GM12878 (cell line): ENCODE results near the gene LDLRAD4. TPM values are rescaled to one million over a fixed set of nuclear protein-coding genes. Genes with fewer than 3 reads are reported as not detected.

Experiments used
- BACH1 ChIP-seq: fragments of 450-650 bp; IDR thresholded peaks from 2 replicates; pipeline ENCODE4 v1.6.1; 2017; ENCODE audit warnings: mild to moderate bottlenecking, borderline replicate concordance
- BHLHE40 ChIP-seq, 2 experiments: fragments of 450-650 bp in 1 of 2; IDR thresholded peaks; 2 replicates each; pipeline ENCODE4 v1.6.1; 2011 to 2017; ENCODE audit warnings: low read depth in 2 of 2, borderline replicate concordance in 1 of 2, improper control_type of control experiment in 1 of 2, low read length in 1 of 2, mild to moderate bottlenecking in 1 of 2
- CBX5 ChIP-seq: sonication (generic); IDR thresholded peaks from 2 replicates; pipeline ENCODE4 v1.6.1; 2016; ENCODE audit warnings: low read depth, moderate library complexity, mild to moderate bottlenecking, inconsistent platforms
- CREB1 ChIP-seq: IDR thresholded peaks from 2 replicates; pipeline ENCODE4 v1.6.1; 2012; ENCODE audit warnings: low read depth, mild to moderate bottlenecking, inconsistent platforms
- DPF2 ChIP-seq: fragments of 450-650 bp; IDR thresholded peaks from 2 replicates; pipeline ENCODE4 v1.6.1; 2017; ENCODE audit warnings: mild to moderate bottlenecking
- EP300 ChIP-seq, 2 experiments: fragments of 150-350 bp in 1 of 2; IDR thresholded peaks; 2 replicates each; pipeline ENCODE4 v1.6.1; 2011 to 2012; ENCODE audit warnings: low read depth in 2 of 2, low read length in 2 of 2, borderline replicate concordance in 1 of 2, improper control_type of control experiment in 1 of 2, inconsistent platforms in 1 of 2; ENCODE audit not compliant: control insufficient read depth in 1 of 2
- MTA3 ChIP-seq: IDR thresholded peaks from 2 replicates; pipeline ENCODE4 v1.6.1; 2012; ENCODE audit warnings: low read length, inconsistent platforms, borderline replicate concordance
- NBN ChIP-seq: fragments of 450-650 bp; IDR thresholded peaks from 2 replicates; pipeline ENCODE4 v1.6.1; 2016
- NR2F1 ChIP-seq: fragments of 450-650 bp; conservative IDR thresholded peaks from 2 replicates; pipeline ENCODE4 v1.6.1; 2017; ENCODE audit warnings: mild to moderate bottlenecking
- PAX5 ChIP-seq: IDR thresholded peaks from 2 replicates; pipeline ENCODE4 v1.6.1; 2011; ENCODE audit warnings: low read depth, low read length, borderline replicate concordance
- RCOR1 ChIP-seq: conservative IDR thresholded peaks from 2 replicates; pipeline ENCODE4 v1.6.1; 2012; ENCODE audit warnings: low read depth, low read length, improper control_type of control experiment
- RELA ChIP-seq: fragments of 450-650 bp; IDR thresholded peaks from 2 replicates; pipeline ENCODE4 v1.8.0; 2014; ENCODE audit warnings: borderline replicate concordance; ENCODE audit not compliant: partially characterized antibody
- RFX5 ChIP-seq: IDR thresholded peaks from 2 replicates; pipeline ENCODE4 v1.6.1; 2011; ENCODE audit warnings: low read depth, low read length, improper control_type of control experiment
- SIN3A ChIP-seq: IDR thresholded peaks from 2 replicates; pipeline ENCODE4 v1.6.1; 2012; ENCODE audit warnings: low read depth, low read length, improper control_type of control experiment
- SMC3 ChIP-seq: IDR thresholded peaks from 2 replicates; pipeline ENCODE4 v1.6.1; 2011; ENCODE audit warnings: low read length, improper control_type of control experiment, borderline replicate concordance
- SREBF1 ChIP-seq: IDR thresholded peaks from 2 replicates; pipeline ENCODE4 v1.6.1; 2012; ENCODE audit warnings: mild to moderate bottlenecking, low read length
- SRF ChIP-seq, 2 experiments: IDR thresholded peaks; 2 replicates each; pipeline ENCODE4 v1.6.1; 2011; ENCODE audit warnings: low read depth in 2 of 2, low read length in 2 of 2, mild to moderate bottlenecking in 1 of 2, moderate library complexity in 1 of 2
- TAF1 ChIP-seq: IDR thresholded peaks from 2 replicates; pipeline ENCODE4 v1.6.1; 2011; ENCODE audit warnings: mild to moderate bottlenecking, low read depth, low read length, borderline replicate concordance
- polyA plus RNA-seq, 11 experiments: library from polyadenylated mRNA; depleted of rRNA in 4 of 11; unstranded in 6 of 11; stranded (reverse) in 5 of 11; fragments of >200 nt; fragmentation: Nextera tagmentation in 4 of 11; fragmentation: Illumina TruSeq in 1 of 11; extraction: Ambion mirVana in 4 of 11; extraction: Trizol in 1 of 11; gene quantifications; 1 replicate in 1 of 11; 2 replicates in 10 of 11; pipeline versions ENCODE4 v1.2.1 to v1.2.3, GENCODE V29; 2011 to 2016; ENCODE audit warnings: inconsistent platforms in 2 of 11, missing spikeins in 2 of 11, low read depth in 1 of 11
- total RNA-seq, 4 experiments: library from RNA; depleted of rRNA in 3 of 4; stranded (reverse); fragments of >200 nt in 3 of 4; fragmentation: Illumina TruSeq in 1 of 4; extraction: Trizol in 1 of 4; gene quantifications; 2 replicates each; pipeline versions ENCODE4 v1.2.1 to v1.2.3, GENCODE V29; 2013 to 2021
- TF ChIP-seq, protein P1 (sequence below): IDR thresholded peaks from 2 replicates; pipeline ENCODE4 v1.6.1; 2011; ENCODE audit warnings: borderline replicate concordance, low read depth, mild to moderate bottlenecking, moderate library complexity, low read length; ENCODE audit not compliant: insufficient read depth, poor library complexity, severe bottlenecking
- TF ChIP-seq, protein P2 (sequence below), 3 experiments: IDR thresholded peaks in 2 of 3; conservative IDR thresholded peaks in 1 of 3; 2 replicates each; pipeline ENCODE4 v1.5.1; 2011; ENCODE audit warnings: low read depth in 3 of 3, low read length in 3 of 3, mild to moderate bottlenecking in 3 of 3, control low read depth in 2 of 3, moderate library complexity in 2 of 3, inconsistent platforms in 1 of 3, mixed read lengths in 1 of 3; ENCODE audit not compliant: control insufficient read depth in 2 of 3, insufficient read depth in 1 of 3; ENCODE audit errors: extremely low read depth in 1 of 3
- TF ChIP-seq, protein P3 (sequence below): fragments of 450-650 bp; IDR thresholded peaks from 2 replicates; pipeline ENCODE4 v1.6.1; 2018; ENCODE audit warnings: mild to moderate bottlenecking, low read depth, moderate library complexity; ENCODE audit not compliant: partially characterized antibody

Gene LDLRAD4
- total and polyA plus RNA-seq, 10 of the 15 experiments (the other 5 are each of a cell fraction or from before 2014, with no cell fraction given) = 2.7 to 16.8 (median 11.2) TPM

DNA sequence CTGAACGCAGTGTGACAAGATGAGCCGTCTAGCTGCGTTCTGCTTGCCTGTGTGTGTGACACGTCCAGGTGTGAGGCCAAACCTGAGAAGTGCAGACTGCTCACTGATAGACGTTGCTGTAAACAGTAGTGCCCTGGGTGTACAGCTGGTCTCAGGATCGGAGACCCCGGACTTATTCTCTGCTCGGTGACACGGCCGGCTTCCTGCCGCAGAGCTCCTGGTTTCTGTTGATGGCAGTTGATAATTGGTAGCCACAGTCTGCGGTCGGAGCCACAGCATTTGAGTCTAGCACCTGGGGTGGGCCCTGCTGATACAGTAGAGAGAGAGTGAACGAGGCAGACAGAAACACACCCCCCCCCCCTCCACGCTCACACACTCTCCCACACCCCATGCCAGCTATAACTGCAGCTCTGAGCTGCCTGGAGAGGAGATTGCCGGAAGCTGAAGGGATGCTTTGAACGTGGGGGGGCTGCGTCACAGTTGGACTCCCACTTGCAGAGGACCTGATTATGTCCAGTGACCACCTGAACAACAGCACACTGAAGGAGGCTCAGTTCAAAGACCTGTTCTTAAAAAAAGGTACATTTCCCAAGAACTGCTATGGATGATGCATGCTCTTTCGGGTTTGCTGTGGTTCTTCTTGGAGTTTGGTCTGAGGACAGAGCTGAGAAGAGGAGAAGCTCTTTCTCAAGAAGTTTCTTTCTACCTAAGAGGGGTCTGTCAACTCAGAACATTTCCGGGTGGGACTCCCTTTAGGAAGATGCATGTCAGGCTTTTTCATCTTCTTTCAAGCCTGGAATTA, 393.8 kb downstream of the LDLRAD4 start (continued):
- TF ChIP-seq RCOR1 (peak; percentile 93; the same call in 1 of the 2 replicates), PAX5 (peak; percentile 92; the same call in 1 of the 2 replicates), SRF (IDR thresholded peaks at IDR 0.05; ENCODE audit: low read depth in 2 of 2, low read length in 2 of 2) (0 out of 4 replicates have a peak, but pooled peaks of 1 of the 2 experiments have one; percentile 23), MTA3 (no peak), NBN (peak; percentile 87), RFX5 (0 out of 2 replicates have a peak, but pooled peaks have one; percentile 33), SIN3A (peak; percentile 51; the same call in 1 of the 2 replicates), CREB1 (no peak), SREBF1 (peak; percentile 48; the same call in 1 of the 2 replicates), NR2F1 (peak; percentile 83), RELA (peak; percentile 15), TAF1 (peak; percentile 72), BHLHE40 (IDR thresholded peaks at IDR 0.05; ENCODE audit: borderline replicate concordance in 1 of 2, low read depth in 2 of 2, low read length in 1 of 2) (peak; percentile 53 to 83), DPF2 (peak; percentile 75), EP300 (IDR thresholded peaks at IDR 0.05; ENCODE audit: borderline replicate concordance in 1 of 2, control insufficient read depth in 1 of 2, low read depth in 2 of 2, low read length in 2 of 2) (peak; percentile 93 to 98), BACH1 (peak; percentile 48; the same call in 1 of the 2 replicates), SMC3 (peak; percentile 28; the same call in 1 of the 2 replicates), CBX5 (no peak)
- TF ChIP-seq, protein P1, sequence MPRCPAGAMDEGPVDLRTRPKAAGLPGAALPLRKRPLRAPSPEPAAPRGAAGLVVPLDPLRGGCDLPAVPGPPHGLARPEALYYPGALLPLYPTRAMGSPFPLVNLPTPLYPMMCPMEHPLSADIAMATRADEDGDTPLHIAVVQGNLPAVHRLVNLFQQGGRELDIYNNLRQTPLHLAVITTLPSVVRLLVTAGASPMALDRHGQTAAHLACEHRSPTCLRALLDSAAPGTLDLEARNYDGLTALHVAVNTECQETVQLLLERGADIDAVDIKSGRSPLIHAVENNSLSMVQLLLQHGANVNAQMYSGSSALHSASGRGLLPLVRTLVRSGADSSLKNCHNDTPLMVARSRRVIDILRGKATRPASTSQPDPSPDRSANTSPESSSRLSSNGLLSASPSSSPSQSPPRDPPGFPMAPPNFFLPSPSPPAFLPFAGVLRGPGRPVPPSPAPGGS = peak; percentile 82
- TF ChIP-seq, protein P2, sequence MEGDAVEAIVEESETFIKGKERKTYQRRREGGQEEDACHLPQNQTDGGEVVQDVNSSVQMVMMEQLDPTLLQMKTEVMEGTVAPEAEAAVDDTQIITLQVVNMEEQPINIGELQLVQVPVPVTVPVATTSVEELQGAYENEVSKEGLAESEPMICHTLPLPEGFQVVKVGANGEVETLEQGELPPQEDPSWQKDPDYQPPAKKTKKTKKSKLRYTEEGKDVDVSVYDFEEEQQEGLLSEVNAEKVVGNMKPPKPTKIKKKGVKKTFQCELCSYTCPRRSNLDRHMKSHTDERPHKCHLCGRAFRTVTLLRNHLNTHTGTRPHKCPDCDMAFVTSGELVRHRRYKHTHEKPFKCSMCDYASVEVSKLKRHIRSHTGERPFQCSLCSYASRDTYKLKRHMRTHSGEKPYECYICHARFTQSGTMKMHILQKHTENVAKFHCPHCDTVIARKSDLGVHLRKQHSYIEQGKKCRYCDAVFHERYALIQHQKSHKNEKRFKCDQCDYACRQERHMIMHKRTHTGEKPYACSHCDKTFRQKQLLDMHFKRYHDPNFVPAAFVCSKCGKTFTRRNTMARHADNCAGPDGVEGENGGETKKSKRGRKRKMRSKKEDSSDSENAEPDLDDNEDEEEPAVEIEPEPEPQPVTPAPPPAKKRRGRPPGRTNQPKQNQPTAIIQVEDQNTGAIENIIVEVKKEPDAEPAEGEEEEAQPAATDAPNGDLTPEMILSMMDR (IDR thresholded peaks at IDR 0.05 in 2 of 3, conservative IDR thresholded peaks at IDR 0.05 in 1 of 3; ENCODE audit: control insufficient read depth in 2 of 3, extremely low read depth in 1 of 3, insufficient read depth in 1 of 3, low read depth in 3 of 3, low read length in 3 of 3) = no peak
- TF ChIP-seq, protein P3, sequence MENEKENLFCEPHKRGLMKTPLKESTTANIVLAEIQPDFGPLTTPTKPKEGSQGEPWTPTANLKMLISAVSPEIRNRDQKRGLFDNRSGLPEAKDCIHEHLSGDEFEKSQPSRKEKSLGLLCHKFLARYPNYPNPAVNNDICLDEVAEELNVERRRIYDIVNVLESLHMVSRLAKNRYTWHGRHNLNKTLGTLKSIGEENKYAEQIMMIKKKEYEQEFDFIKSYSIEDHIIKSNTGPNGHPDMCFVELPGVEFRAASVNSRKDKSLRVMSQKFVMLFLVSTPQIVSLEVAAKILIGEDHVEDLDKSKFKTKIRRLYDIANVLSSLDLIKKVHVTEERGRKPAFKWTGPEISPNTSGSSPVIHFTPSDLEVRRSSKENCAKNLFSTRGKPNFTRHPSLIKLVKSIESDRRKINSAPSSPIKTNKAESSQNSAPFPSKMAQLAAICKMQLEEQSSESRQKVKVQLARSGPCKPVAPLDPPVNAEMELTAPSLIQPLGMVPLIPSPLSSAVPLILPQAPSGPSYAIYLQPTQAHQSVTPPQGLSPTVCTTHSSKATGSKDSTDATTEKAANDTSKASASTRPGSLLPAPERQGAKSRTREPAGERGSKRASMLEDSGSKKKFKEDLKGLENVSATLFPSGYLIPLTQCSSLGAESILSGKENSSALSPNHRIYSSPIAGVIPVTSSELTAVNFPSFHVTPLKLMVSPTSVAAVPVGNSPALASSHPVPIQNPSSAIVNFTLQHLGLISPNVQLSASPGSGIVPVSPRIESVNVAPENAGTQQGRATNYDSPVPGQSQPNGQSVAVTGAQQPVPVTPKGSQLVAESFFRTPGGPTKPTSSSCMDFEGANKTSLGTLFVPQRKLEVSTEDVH = peak; percentile 23
